RWPE1 (cell line): ENCODE data around the gene AGRN.
"Not testable (repeated sequence)": the region's sequence is repeated elsewhere in the genome, so short reads cannot be mapped to it uniquely, and the experiment has no call there.

Source experiments
- CTCF ChIA-PET: fragments of 350-600 bp; sonication (Branson Sonifier 250); formaldehyde crosslinking; extraction: SDS; loops from one replicate; lab custom pipeline; 2021; lab: Yijun Ruan, JAX
- POLR2A ChIA-PET: fragments of 400-600 bp; formaldehyde crosslinking; extraction: SDS; loops from one replicate; lab custom pipeline; 2020; ENCODE audit warnings: antibody characterized with exemption; ENCODE audit not compliant: low non-redundant PET; lab: Yijun Ruan, JAX
- DNase-seq: peaks from one replicate; pipeline ENCODE4 v3.0.0; 2012; ENCODE audit warnings: low spot score
- H3K27ac ChIP-seq: fragments of 450-650 bp; 2 replicates; pipeline ENCODE4 v1.5.1; 2017
- CTCF ChIP-seq: fragments of 450-650 bp; conservative IDR thresholded peaks from 2 replicates; pipeline ENCODE4 v1.5.1; 2017; ENCODE audit warnings: low read depth, mild to moderate bottlenecking

The AGRN gene

GRCh38 chr1:973459-974292 is 46.2 kb upstream of the AGRN start:
- no peak for DNase-seq
- TF ChIP-seq CTCF, result no peak
- H3K27ac ChIP-seq, result no peak overlapping the region
- ChIA-PET POLR2A (no interaction called here), CTCF (no interaction called here)

- TF ChIP-seq CTCF, result no peak
- CTCF ChIA-PET, result no interaction called here
- no peak overlapping the region for H3K27ac ChIP-seq
- no peak for DNase-seq
- POLR2A ChIA-PET, result no interaction called here
These were observed 45.7 kb upstream of the AGRN start for GRCh38 chr1:974293-974640.

- no peak for TF ChIP-seq CTCF
- no peak for DNase-seq
- ChIA-PET CTCF (interaction anchor here (1.3 to 1.8 kb wide), 2 partner anchors 69 to 105 kb away, joined by 5 to 9 read pairs; no protein-coding TSS in a partner anchor), POLR2A (no interaction called here)
- no peak overlapping the region for H3K27ac ChIP-seq
These were observed 45.1 kb upstream of the AGRN start for GRCh38 chr1:974687-975328.

- peak overlapping the region; percentile 81 for H3K27ac ChIP-seq
- POLR2A ChIA-PET, result no interaction called here
- CTCF ChIA-PET, result interaction anchor here (1.0 to 1.8 kb wide), 3 partner anchors 14 to 106 kb away, joined by 3 to 9 read pairs (median 5); no protein-coding TSS in a partner anchor
- no peak for DNase-seq
- no peak for TF ChIP-seq CTCF
These were observed 44.6 kb upstream of the AGRN start for GRCh38 chr1:975365-975764.

GRCh38 chr1:975896-976683 is 43.8 kb upstream of the AGRN start:
- TF ChIP-seq CTCF, result peak; percentile 82
- POLR2A ChIA-PET, result interaction anchor here (0.9 kb wide), 1 partner anchor 9 kb away, joined by 6 read pairs; the partner anchor contains the start of gene PLEKHN1
- peak; percentile 77 for DNase-seq
- CTCF ChIA-PET, result interaction anchor here (0.6 to 1.8 kb wide), 10 partner anchors 15 to 337 kb away, joined by 3 to 9 read pairs (median 4); partner anchors contain the start of gene NOC2L
- peak overlapping the region; percentile 81 for H3K27ac ChIP-seq

- POLR2A ChIA-PET, result interaction anchor here (0.9 kb wide), 1 partner anchor 10 kb away, joined by 6 read pairs; the partner anchor contains the start of gene PLEKHN1
- H3K27ac ChIP-seq, DNase-seq: not testable (repeated sequence)
- CTCF ChIA-PET, result interaction anchor here (0.6 to 1.8 kb wide), 4 partner anchors 18 to 274 kb away, joined by 3 to 9 read pairs (median 4); partner anchors contain the start of gene NOC2L
These were observed 43.1 kb upstream of the AGRN start for GRCh38 chr1:976791-977190.
